ENCODE results near the gene IFT80.
"Not testable (repeated sequence)": the region's sequence is repeated elsewhere in the genome, so short reads cannot be mapped to it uniquely, and the experiment has no call there.

The IFT80 gene

DNA sequence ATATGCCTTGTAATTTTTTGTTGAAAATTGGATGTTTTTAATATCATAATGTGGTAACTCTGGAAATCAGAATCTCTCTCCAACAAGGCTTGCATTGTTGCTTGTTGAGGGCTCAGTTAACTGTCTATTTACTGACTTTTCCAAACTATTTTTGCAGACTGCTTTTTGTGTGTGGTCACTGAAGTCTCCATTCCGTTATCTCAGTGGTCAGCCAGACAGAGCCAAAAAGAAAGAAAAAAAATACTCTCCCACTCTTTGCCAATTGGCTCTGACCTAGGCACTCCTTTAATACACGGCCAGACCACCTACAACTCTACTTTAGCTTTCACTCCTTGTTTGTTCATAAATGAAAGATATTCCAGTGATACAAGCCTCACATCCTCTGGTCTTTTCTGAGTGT, 52.5 kb downstream of the IFT80 start:
- no peak for DNase-seq

DNA sequence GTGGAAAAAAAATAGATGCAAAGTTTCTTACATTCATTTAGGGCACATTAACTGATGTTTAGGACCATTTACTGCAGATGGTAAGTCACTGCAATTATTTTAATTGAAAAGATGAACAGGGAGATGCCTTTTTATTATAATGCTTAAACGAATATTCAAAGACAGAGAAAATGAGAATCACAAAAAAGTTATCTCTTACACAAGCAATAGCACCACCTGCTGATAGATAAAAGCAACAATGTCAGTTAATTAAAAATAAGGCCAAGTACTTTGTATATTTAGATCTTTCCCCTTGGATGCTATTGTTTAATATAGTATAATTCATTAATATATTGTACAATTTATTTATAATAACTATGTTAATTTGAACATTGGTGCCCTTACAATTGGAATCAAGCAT, 55.9 kb downstream of the IFT80 start:
- peak; percentile 28 for DNase-seq

DNA sequence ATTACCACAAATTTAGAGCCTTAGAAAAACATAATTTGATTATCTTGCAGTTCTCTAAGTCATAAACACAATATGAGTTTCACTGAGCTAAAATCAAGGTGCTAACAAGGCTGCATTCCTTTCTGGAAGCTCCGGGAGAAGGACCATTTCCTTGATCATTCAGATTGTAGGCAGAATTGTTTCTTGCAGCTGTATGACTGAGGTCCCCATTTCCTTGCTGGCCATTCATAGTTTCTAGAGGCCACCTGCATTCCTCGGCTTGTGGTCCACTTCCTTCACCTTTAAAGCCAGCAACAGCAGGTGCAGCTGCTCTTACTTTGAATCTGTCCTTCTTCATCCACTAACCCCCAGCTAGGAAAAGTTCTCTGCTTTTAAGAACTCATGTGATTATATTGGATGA, 58.7 kb downstream of the IFT80 start:
- DNase-seq = no peak

DNA sequence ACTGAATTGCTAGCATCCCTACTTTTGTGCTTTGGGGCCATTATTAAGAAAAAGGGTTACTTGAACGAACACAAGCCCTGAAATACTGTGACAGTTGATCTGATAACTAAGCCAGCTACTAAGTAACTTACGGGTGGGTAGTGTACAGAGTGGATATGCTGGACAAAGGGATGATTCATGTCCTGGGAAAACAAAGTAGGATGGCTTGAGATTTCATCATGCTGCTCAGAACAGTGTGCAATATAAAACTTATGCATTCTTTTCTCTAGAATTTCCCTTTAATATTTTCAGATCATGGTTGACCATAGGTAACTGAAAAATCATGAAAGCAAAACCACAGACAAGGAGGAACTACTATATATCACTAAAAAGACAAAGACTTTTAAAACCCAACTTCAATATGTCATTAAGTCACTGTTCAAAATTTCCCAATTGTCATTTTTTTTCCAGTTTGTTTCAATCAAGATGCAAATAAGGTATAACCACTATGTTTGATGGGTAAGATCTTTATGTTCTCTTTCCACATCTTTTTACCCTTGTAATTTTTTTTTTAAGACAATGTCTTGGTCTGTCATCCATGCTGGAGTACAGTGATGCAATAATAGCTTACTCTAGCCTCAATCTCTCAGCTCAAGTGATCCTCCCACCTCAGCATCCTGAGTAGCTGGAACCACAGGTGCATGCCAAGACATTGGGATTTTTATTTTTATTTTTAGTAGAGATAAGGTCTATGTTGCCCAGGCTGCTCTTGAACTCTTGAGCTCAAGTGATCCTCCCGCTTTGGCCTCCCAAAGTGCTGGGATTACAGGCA, 67.7 kb downstream of the IFT80 start:
- DNase-seq = no peak

DNA sequence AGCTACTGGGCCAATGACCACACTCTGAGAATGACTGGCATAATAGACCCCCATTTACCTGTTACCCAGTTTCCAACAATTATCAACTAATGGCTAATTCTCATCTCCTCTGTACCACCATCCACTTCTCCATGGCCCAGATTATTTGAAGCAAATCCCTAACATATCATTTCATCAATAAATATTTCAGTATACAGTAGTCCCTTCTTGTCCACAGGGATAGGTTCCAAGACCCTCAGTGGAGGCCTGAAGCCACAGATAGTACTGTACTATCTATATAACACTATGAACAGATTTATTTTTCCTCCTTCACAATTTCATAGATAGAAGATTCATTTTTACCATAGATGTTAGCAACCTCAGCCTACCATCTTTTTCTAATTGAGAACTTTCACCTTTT, 68.3 kb downstream of the IFT80 start:
- no peak for DNase-seq

DNA sequence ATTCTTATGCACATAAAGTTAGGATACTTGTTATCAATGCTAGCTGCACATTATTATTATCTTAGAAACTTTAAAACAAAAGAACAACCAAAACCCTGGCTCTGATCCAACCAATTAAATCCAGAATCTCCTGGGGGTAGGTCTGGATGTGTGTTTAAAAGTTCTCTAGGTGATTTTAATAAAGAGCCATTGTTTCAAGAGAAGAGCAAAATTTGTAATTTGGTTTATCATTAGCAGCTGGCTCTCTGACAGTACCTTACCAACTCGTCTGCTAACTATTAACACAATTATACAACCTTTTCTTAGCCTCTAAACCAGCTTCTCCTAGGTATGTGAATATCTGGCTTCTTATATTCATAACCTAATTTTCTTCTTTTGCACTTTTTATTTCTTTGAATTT, 68.9 kb downstream of the IFT80 start:
- DNase-seq = no peak

DNA sequence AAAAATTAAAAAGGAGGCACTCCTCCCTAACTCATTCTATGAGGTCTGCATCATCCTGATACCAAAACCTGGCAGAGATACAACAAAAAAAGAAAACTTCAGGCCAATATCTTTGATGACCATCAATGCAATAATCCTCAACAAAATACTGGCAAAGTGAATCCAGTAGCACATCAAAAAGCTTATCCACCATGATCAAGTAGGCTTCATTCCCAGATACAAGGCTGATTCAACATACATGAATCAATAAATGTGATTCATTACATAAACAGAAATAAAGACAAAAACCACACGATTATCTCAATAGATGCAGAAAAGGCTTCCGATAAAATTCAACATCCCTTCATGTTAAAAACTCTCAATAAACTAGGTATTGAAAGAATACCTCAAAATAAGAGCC, 72.7 kb downstream of the IFT80 start:
- not testable (repeated sequence) for DNase-seq

DNA sequence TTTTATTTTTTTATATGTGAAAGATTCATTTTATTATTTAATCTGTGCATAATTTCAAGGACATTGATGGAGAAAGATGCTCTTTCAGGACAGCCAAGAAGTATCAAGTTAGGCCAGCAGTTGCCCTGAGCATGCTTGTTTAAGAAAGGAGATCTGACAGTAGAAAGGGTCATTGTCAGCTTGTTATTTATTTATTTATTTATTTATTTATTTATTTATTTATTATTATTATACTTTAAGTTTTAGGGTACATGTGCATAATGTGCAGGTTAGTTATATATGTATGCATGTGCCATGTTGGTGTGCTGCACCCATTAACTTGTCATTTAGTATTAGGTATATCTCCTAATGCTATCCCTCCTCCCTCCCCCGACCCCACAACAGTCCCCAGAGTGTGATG, 77.2 kb downstream of the IFT80 start:
- DNase-seq = not testable (repeated sequence)

DNA sequence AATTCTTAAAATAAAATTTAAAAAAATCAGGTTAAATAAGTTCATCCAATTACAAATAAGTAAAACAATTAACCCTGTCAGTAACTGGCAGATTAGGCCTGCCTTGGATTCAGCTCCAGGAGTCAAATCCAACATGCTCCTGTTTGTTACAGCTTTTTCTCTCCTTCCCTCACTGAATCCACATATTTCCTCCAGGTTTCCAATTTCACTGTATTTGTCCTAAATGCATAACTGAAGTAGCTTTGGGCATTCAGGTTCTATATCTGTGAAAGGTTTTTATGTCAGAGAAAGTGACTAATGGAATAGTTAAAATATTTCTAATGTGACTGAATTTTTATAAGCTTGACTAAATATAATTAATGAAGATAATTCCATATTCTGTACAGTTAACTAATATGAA, 79.7 kb downstream of the IFT80 start:
- DNase-seq = no peak

DNA sequence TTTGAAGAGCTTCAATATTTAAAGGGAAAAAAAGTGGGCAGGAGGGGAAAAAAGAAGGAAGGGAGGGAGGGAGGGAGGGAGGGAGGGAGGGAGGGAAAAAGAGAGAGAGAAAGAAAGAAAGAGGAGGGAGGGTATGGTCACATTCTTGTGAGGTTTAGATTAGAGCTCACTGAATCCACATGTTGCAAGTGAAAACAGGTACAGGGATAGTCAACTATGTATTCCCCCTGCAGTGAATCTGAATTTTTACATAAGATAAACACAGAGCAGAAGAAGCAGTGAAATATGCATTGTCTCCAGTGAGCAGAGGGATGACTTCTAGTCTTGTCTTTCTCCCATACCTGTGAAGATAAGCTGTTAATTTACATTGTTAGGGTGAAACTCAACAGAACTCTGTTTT, 84.0 kb downstream of the IFT80 start:
- DNase-seq = no peak

DNA sequence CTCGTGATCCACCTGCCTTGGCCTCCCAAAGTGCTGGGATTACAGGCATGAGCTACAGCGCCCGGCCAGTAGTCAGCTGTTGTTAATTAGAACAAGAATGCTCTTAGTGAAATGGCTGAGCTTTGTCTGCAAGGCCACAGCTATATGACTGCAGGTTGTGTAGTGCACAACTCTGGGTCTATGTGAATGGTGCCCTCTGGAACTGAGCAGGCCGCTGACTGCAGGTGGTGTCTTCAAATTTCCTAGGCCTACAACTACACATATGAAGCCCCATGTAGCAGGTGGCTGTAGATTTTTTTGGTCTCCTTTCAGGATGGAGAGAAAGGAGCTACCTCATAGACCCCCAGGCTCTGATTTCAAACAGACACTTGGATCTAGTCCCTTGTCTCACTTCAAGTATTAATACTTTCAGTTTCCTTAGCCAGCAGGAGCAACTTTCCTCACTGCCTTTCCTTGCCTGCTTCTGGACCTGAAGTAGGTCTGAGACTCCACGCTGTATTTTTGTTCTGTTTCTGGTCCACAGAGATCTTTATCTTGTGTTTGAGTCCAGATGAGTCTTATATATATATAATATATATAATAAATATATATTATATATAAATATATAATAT, 86.9 kb downstream of the IFT80 start:
- DNase-seq = no peak

DNA sequence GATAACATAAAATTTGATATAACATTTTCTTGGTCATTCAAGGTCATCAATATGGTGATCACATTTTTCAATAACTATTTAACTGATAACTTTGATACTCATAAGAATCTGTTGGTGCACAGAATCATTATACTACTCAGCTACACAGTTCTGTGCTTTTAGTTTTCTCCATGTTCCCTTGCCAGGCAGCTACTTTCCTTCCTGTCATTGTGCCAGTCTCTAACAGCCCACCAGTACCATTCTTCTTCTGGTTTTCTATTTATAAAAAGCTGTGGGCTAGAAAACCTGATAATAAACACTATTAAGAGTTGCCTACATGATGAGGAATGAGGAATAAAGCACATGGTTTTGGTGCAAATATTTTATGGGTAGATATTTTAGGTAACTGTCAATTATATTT, 96.2 kb downstream of the IFT80 start:
- DNase-seq = no peak

DNA sequence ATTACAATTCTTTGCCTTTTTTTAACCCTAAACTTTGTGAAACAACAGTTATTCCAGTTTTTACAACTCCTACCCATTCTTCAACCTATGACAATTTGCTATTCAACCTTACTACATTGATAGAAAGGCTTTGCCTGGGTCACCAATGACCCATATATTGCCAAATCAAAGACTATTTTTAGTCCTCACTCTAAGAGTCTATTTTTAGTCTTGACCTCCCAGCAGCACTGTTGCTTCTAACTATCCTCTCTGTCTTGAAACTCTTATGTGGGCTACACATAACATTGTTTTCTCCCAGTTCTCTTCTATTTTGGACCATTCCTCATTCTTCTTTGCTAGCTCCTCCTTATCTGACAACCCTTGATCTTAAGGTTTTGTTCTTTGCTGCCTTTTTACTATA, 102.4 kb downstream of the IFT80 start:
- no peak for DNase-seq

DNA sequence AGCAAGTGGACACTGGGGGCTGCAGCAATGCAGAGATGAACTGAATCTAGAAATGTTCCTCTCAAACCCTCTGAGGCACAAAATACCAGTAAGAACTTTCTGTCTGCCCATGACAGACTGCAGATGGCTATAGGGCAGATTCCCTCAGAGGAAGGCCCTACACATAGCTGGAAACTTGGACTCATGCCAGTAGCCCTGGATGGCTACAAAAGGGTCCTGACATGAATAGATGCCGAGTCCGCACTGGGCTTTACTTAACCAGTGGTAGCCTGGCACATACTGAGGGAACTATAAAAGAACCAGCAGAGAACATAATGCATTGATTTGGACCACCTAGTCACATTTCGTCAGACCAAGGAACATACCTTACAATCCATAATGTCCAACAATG, 107.1 kb downstream of the IFT80 start:
- no peak for DNase-seq

DNA sequence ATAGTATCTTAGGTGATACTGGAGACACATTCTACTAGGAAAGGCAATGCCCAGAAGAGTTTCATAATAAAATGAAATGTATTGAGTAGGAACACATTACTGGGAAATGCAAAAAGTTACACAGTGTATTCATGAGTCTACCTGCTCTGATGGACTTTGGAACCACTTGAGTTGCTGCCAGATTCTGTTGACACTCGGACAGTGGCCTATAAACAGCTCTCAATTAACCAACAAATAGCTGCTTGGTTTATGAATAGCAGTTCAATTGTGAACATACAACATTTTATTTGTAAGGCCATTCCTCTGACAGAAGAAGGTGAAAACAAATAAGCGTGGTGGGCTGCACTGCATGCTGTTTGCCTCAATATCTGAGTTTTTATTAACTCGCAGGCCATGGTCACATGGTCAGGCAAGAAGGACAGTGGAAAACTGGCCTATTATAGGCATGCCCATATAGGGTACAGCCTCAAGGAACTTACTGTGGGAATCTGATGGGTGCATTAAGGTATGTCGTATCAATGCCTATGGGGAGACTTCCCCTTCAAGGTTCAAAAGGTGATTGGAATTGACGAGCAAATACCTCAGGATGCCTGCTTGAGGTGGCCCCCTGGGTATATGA, 107.6 kb downstream of the IFT80 start:
- DNase-seq = no peak

DNA sequence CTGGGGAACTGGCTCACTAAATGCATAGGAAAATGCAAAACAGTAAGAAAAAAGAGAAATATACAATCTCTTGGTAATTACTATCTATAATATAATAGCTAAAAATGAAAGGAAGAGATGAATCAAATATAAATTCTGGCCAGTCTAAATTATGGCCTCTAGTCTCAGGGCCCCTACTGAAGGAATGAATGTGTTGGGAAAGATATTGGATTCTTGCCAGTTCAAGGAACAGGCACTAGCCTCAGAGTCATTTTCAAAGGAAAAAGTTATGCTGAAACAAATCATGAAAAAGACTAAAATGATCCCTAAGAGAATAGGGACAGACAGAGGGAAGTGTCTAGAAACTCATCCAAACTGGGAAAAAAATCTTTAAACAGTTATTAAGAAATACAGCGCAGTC, 111.4 kb downstream of the IFT80 start:
- DNase-seq = no peak

DNA sequence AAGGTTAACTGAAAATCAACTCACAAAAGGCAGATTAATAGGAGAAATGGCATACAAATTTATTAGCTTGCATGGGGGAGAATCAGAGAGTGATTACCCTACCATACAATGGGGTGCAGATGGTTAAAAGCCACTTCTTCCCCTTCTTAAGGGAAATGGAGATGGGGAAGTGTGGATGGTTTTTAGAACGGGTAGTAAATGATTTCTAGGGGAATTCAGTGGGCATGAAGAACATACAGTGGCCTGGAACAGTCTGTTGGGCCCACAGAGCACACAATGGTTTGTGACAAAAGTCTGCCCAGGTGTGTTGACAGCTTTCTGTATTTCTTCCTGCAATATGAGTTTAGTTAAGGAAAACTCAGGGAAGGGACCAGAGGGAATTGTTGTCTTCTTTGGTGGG, 112.8 kb downstream of the IFT80 start:
- DNase-seq = no peak

DNA sequence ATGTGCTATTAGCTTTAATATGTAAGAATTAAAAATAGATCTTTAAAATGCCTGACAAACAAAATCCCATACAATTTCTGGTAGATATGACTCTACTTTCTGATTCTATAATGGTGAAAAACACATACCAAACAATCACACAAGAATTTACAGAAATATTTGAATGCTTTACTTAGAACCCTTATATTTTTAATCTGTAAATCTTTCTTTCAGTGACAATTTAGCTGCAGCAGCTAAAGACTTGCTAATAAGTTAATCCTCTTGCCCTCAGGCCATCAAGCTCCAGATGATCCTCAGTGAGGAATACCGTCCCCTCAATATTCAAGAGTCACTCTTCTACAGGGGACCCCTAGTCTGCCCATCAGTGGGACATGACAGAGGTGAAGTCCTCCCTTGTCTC, 118.2 kb downstream of the IFT80 start:
- DNase-seq = no peak

DNA sequence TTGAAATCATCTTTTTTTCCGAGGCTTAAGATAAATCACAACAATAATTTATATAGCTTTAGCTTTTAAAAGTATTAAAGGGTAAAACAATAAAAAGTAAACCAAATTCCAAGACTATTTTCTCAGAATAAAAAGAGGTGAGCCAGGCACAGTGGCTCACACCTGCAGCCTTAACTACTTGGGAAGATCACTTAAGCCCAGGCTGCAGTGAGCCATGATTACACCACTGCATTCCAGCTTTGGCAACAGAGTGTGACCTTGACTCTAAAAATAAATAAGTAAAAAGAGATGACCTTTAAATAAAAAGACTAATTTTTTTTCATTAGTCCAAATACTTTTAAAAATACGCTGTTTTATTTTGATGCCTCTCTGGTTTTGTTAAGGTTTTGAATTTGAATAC, 119.4 kb downstream of the IFT80 start:
- DNase-seq = no peak

DNA sequence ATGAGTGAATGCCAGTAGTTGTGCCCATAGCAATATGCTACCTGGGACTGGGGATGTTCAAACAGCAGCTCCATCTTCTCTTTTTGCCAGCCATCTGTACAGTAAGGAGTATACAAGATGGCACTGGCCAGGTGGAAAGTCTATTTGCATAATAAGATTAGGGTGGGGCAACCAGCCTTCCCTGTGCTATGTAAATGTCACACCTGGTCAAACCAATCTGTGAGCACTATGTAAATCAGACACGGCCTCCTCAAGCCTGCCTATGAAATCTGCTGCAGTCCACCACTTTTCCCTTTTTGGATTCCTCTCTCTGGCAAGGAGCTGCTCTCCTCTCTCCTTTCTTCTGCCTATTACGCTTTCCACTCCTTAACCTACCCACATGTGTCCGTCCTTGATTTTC, 120.8 kb downstream of the IFT80 start:
- DNase-seq = peak; percentile 25

DNA sequence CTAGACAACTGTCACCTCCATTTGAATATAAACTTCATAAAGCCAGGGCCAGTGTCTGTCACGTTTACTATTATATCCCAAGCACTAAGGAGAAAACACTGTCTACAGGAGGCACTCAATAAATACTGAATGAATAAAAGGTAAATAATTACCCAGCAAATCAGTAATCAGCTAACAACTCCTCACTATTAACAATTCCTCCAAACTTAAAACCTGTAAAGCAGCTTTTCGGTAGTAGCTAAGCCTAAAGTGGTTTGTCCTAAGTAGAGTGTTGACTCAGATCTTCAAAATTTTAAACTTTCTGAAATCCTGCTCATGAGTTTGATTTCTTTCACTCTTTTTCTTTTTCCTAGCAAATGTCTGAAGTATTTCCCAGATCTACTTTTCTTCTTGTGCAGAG, 133.9 kb downstream of the IFT80 start:
- DNase-seq = no peak

DNA sequence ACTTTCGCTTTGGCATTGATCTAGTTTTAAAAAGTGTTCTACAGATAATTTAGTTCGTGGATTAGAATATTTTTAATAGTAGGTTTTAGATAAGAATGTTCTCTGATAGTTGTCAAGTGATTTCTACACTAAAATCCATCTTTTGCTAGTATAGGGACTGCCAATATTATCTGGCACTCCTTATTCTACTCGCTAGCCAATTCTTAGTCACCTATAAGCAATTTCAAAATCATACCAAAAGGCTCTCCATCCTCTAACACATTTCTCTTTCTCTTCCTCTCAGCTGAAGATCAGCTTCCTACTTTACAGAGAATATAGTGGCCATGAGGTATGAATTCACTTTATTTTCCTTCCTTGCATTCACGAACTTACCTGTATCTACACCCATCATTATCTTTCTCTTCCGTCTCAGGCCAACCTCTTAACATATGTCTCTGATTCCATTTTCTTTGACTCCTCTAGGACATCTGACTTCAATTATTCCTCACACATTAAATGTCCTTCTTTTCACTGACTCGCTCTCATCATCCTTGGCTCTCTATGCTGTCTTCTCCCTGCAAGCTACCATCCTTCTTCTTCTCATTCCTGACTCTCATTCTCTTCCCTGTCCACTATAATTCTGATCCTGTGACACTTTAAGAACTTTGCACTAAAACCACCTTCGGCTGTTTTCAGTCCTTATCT, 138.3 kb downstream of the IFT80 start:
- DNase-seq = no peak

DNA sequence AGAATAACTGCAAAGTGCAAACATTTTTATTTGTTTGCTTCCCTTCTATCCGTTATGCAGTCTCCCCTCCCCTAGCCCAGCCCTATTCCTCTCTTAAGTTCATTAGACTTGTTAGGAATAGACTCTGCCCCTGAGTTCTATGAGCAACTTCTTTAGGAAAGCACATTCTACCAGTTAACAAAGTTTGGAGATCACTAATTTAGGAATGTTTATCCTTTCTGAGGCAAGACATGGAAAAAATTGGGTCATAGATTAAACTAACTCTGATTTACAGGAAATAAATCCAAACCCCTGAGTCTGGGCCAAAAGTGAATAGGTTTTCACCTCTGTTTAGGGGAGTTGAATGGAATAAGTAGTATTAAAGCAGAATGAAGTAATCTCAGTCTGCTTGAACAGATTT, 139.4 kb downstream of the IFT80 start:
- no peak for DNase-seq

DNA sequence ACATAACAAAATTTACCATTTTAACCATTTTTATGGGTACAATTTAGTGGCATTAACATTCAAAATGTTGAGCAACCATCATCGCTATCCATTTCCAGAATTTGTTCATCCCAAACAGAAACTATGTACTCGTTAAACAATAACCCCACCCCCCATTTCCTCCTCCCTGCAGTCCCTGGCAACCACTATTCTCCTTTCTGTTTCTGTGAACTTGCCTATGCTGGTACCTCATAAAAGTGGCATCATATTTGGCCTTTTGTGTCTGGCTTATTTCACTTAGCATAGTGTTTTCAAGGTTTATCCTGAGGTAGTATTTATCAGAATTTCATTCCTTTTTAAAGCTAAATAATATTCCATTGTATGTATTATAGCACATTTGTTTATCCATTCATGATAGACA, 141.4 kb downstream of the IFT80 start:
- DNase-seq = no peak
